SK-N-SH (cell line): ENCODE measurements around the gene HDLBP. TPM values are rescaled to one million over a fixed set of nuclear protein-coding genes. Genes with fewer than 3 reads are reported as not detected.
A peak's percentile ranks its signal among the peaks of the same experiment; 100 is the strongest.

Experiments
- CTCF ChIA-PET: fragments of 300-600, 350-600 bp; formaldehyde crosslinking; extraction: SDS; loops from one replicate; lab custom pipeline; 2021; lab: Yijun Ruan, JAX
- POLR2A ChIA-PET: fragments of 350-600 bp; sonication (Branson Sonifier 250); formaldehyde crosslinking; extraction: SDS; loops from one replicate; lab custom pipeline; 2020; ENCODE audit warnings: antibody characterized with exemption, inconsistent platforms; lab: Yijun Ruan, JAX
- DNase-seq: peaks from one replicate; pipeline ENCODE4 v3.0.0; 2012
- H2AFZ ChIP-seq: fragments of 200-600 bp; sonication (generic); 2 replicates; pipeline ENCODE4 v1.8.1; 2016; ENCODE audit warnings: antibody characterized with exemption, mild to moderate bottlenecking, low read depth
- H3F3A ChIP-seq: fragments of 200-600 bp; sonication (generic); replicated peaks from 2 replicates; pipeline ENCODE3; 2016; ENCODE audit warnings: antibody characterized with exemption, mild to moderate bottlenecking; ENCODE audit not compliant: insufficient read depth
- H3K27ac ChIP-seq, 2 experiments: fragments of 200-500 bp in 1 of 2; fragments of 200-600 bp in 1 of 2; sonication (Bioruptor generic) in 1 of 2; sonication (generic), shearing (Covaris generic) in 1 of 2; 2 replicates each; pipeline versions ENCODE4 v1.5.1 to v1.6.1; 2014 to 2016; ENCODE audit warnings: low read depth in 2 of 2, inconsistent platforms in 1 of 2, low read length in 1 of 2, mild to moderate bottlenecking in 1 of 2, mixed read lengths in 1 of 2
- H3K27me3 ChIP-seq: fragments of 200-600 bp; sonication (generic), shearing (Covaris generic); 2 replicates; pipeline ENCODE4 v1.6.1; 2016; ENCODE audit warnings: mixed run types; ENCODE audit not compliant: insufficient read depth
- H3K36me3 ChIP-seq, 2 experiments: fragments of 200-500 bp in 1 of 2; fragments of 200-600 bp in 1 of 2; sonication (Bioruptor generic) in 1 of 2; sonication (generic) in 1 of 2; replicated peaks in 1 of 2; 2 replicates each; pipeline versions ENCODE3 to v1.5.1; 2014 to 2016; ENCODE audit warnings: low read length in 1 of 2, mild to moderate bottlenecking in 1 of 2; ENCODE audit not compliant: insufficient read depth in 2 of 2, control insufficient read depth in 1 of 2
- H3K4me1 ChIP-seq, 2 experiments: fragments of 200-500 bp in 1 of 2; fragments of 200-600 bp in 1 of 2; sonication (Bioruptor generic) in 1 of 2; sonication (generic), shearing (Covaris generic) in 1 of 2; 2 replicates each; pipeline versions ENCODE4 v1.5.1 to v1.6.1; 2014 to 2016; ENCODE audit warnings: low read depth in 1 of 2, low read length in 1 of 2, mixed run types in 1 of 2; ENCODE audit not compliant: insufficient read depth in 2 of 2, control insufficient read depth in 1 of 2
- H3K4me2 ChIP-seq: fragments of 200-600 bp; sonication (generic), shearing (Covaris generic); 2 replicates; pipeline ENCODE4 v1.6.1; 2017; ENCODE audit warnings: mixed run types
- H3K4me3 ChIP-seq, 2 experiments: fragments of 200-500 bp in 1 of 2; fragments of 200-600 bp in 1 of 2; sonication (Bioruptor generic) in 1 of 2; sonication (generic), shearing (Covaris generic) in 1 of 2; 2 replicates each; pipeline versions ENCODE4 v1.5.1 to v1.8.1; 2014 to 2016; ENCODE audit warnings: low read depth in 2 of 2, inconsistent platforms in 1 of 2, low read length in 1 of 2, mild to moderate bottlenecking in 1 of 2, mixed read lengths in 1 of 2, moderate library complexity in 1 of 2
- H3K79me2 ChIP-seq: fragments of 200-600 bp; sonication (generic); 2 replicates; pipeline ENCODE4 v1.8.1; 2017; ENCODE audit warnings: mild to moderate bottlenecking; ENCODE audit not compliant: insufficient read depth
- H3K9ac ChIP-seq: fragments of 200-600 bp; sonication (generic); 2 replicates; pipeline ENCODE4 v1.6.1; 2017; ENCODE audit warnings: mixed run types
- H3K9me2 ChIP-seq: fragments of 200-600 bp; sonication (generic); 2 replicates; pipeline ENCODE4 v1.6.1; 2017; ENCODE audit warnings: mixed run types
- H3K9me3 ChIP-seq: fragments of 200-600 bp; sonication (generic); 2 replicates; pipeline ENCODE4 v1.6.1; 2017; ENCODE audit warnings: mixed run types, mild to moderate bottlenecking, moderate library complexity
- H4K20me1 ChIP-seq: fragments of 200-600 bp; sonication (generic); 2 replicates; pipeline ENCODE4 v1.6.1; 2017; ENCODE audit warnings: mild to moderate bottlenecking, mixed run types; ENCODE audit not compliant: insufficient read depth
- MXI1 ChIP-seq: IDR thresholded peaks from 2 replicates; pipeline ENCODE4 v1.6.1; 2012; ENCODE audit warnings: mild to moderate bottlenecking, low read depth, low read length, improper control_type of control experiment
- NFIC ChIP-seq: IDR thresholded peaks from 2 replicates; pipeline ENCODE4 v1.4.0; 2012; ENCODE audit warnings: borderline replicate concordance
- POLR2AphosphoS5 ChIP-seq: IDR thresholded peaks from 2 replicates; pipeline ENCODE4 v1.6.1; 2012; ENCODE audit warnings: low read depth, low read length
- RAD21 ChIP-seq: IDR thresholded peaks from 2 replicates; pipeline ENCODE4 v1.6.1; 2012; ENCODE audit warnings: mild to moderate bottlenecking, low read length
- RCOR1 ChIP-seq: fragments of 150-350 bp; IDR thresholded peaks from 2 replicates; pipeline ENCODE4 v1.6.1; 2017; ENCODE audit warnings: antibody characterized with exemption, low read length
- RFX5 ChIP-seq: IDR thresholded peaks from 2 replicates; pipeline ENCODE4 v1.6.1; 2012; ENCODE audit warnings: mild to moderate bottlenecking, improper control_type of control experiment, low read length
- RXRA ChIP-seq: IDR thresholded peaks from 2 replicates; pipeline ENCODE4 v1.4.0; 2012; ENCODE audit warnings: low read depth, mild to moderate bottlenecking, borderline replicate concordance
- SMC3 ChIP-seq: IDR thresholded peaks from 2 replicates; pipeline ENCODE4 v1.6.1; 2012; ENCODE audit warnings: low read depth, low read length, improper control_type of control experiment
- TAF1 ChIP-seq: IDR thresholded peaks from 2 replicates; pipeline ENCODE4 v1.6.1; 2012; ENCODE audit warnings: low read depth, mild to moderate bottlenecking, low read length, moderate library complexity, borderline replicate concordance
- WGBS: methylation state at CpG from one replicate; pipeline ENCODE4 v1.1.6; 2017; ENCODE audit warnings: low lambda C conversion rate; 5-methylcytosine and 5-hydroxymethylcytosine counted together
- polyA plus RNA-seq, 3 experiments: library from polyadenylated mRNA; depleted of rRNA; stranded (reverse); fragments of >200 nt; gene quantifications; 2 replicates each; pipeline ENCODE4 v1.2.3, GENCODE V29; 2012
- TF ChIP-seq, protein P1 (sequence below): fragments of 150-350 bp; IDR thresholded peaks from 2 replicates; pipeline ENCODE4 v1.6.1; 2017; ENCODE audit warnings: antibody characterized with exemption, low read length, low read depth, borderline replicate concordance
- TF ChIP-seq, protein P2 (sequence below): IDR thresholded peaks from 2 replicates; pipeline ENCODE4 v1.4.0; 2012; ENCODE audit warnings: low read depth
- TF ChIP-seq, protein P3 (sequence below): fragments of 200-600 bp; sonication (generic); IDR thresholded peaks from 2 replicates; pipeline ENCODE4 v1.6.1; 2017; ENCODE audit warnings: antibody characterized with exemption, mild to moderate bottlenecking, moderate library complexity
- TF ChIP-seq, protein P4 (sequence below): IDR thresholded peaks from 2 replicates; pipeline ENCODE4 v1.4.0; 2012; ENCODE audit warnings: low read depth, borderline replicate concordance
- TF ChIP-seq, protein P5 (sequence below): fragments of 150-350 bp; IDR thresholded peaks from 2 replicates; pipeline ENCODE4 v1.6.1; 2016; ENCODE audit warnings: mild to moderate bottlenecking, low read depth, low read length

Gene HDLBP
- polyA plus RNA-seq, 1 of the 3 experiments (the other 2 are of a cell fraction), result 263 TPM

- Histone ChIP-seq H3K36me3 (no peaks in the 10 kb centered on the region), H3K79me2 (no peaks in the 10 kb centered on the region), H3K4me3 (peak overlapping the region; percentile 55 to 65), H3K4me2 (peak overlapping the region; percentile 90), H3K27me3 (no peaks in the 10 kb centered on the region), H3K9ac (peak overlapping the region; percentile 55; the same call in 1 of the 2 replicates), H3K9me3 (no peaks in the 10 kb centered on the region), H3K9me2 (no peaks in the 10 kb centered on the region), H4K20me1 (no peaks in the 10 kb centered on the region), H3K27ac (no peak overlapping the region), H3F3A (peaks cover 15% of the 10 kb centered on the region)
- DNase-seq, result no peak
- ChIA-PET CTCF (interaction anchor here (0.9 to 1.7 kb wide), 9 partner anchors 12 to 397 kb away, joined by 3 to 8 read pairs (median 3); no protein-coding TSS in a partner anchor), POLR2A (interaction anchor here (0.8 kb wide), 1 partner anchor 70 kb away, joined by 3 read pairs; no protein-coding TSS in a partner anchor)
- WGBS, result 56% methylated on average over 4 of the region's 4 CpGs
- TF ChIP-seq RAD21, result no peak
- TF ChIP-seq, all 33 proteins: peak for 0
- peaks cover 10 to 12% of the 10 kb centered on the region in 2 experiments; a peak in 2 of 4 replicates for H3K4me1 ChIP-seq
- peak overlapping the region; percentile 26; the same call in 1 of the 2 replicates for H2AFZ ChIP-seq
Observed at GRCh38 chr2:241219030-241219382, 96.5 kb downstream of the HDLBP start.

DNA sequence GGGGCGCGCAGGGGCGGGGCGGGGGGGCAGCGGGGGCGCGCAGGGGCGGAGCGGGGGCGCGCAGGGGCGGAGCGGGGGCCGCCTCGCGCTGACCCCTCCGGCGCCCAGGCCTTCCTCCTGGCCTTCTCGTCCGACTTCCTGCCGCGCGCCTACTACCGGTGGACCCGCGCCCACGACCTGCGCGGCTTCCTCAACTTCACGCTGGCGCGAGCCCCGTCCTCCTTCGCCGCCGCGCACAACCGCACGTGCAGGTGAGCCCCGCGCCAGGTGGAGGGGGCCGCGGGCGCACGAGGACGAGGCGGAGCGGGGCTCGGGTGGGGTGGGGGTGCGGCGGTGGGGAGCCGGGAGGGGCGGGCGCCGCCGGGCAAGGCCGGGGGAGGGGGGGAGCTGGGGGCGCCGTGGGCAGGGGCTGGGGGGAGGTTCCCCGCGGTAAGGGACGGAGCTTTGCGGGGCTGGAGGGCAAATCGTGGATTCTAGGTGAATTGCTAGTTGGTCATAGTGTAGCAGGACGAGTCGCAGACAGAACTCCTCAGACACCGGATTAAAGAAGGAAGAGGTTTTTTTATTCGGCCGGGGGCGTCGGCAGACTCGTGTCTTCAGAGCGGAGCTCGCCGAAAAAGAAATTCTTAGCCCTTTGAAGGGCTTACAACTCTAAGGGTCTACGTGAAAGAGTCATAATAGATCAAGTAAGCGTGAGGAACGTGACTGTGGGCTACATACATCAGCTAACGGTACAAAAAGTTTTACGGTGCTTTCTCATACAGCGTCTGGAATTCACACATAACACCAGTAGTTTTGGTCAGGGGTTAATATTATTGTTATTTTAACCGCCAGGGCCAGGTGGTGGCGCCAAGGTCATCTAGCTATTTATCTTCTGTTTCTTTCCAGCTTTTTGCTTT is 97.1 kb downstream of the HDLBP start:
- under 1% methylated on average over 36 of the region's 83 CpGs for WGBS
- peak; percentile 88 for DNase-seq
- Histone ChIP-seq H3K9me2 (no peaks in the 10 kb centered on the region), H3K4me1 (peaks cover 5 to 6% of the 10 kb centered on the region in 2 experiments; a peak in 2 of 4 replicates), H3K9ac (peak overlapping the region; percentile 55; the same call in 1 of the 2 replicates), H3K4me3 (peak overlapping the region; percentile 55 to 65), H3K36me3 (no peaks in the 10 kb centered on the region), H3K79me2 (no peaks in the 10 kb centered on the region), H2AFZ (peak overlapping the region; percentile 26; the same call in 1 of the 2 replicates), H3K27ac (peak overlapping the region in 1 of 2 experiments; percentile 79; a peak in 3 of 4 replicates), H3K4me2 (peak overlapping the region; percentile 90)
- POLR2A ChIA-PET, result interaction anchor here (0.8 kb wide), 1 partner anchor 71 kb away, joined by 3 read pairs; no protein-coding TSS in a partner anchor
- CTCF ChIA-PET, result interaction anchor here (0.9 to 1.7 kb wide), 9 partner anchors 11 to 397 kb away, joined by 3 to 8 read pairs (median 3); no protein-coding TSS in a partner anchor
- TF ChIP-seq, protein P1, sequence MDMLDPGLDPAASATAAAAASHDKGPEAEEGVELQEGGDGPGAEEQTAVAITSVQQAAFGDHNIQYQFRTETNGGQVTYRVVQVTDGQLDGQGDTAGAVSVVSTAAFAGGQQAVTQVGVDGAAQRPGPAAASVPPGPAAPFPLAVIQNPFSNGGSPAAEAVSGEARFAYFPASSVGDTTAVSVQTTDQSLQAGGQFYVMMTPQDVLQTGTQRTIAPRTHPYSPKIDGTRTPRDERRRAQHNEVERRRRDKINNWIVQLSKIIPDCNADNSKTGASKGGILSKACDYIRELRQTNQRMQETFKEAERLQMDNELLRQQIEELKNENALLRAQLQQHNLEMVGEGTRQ, result no peak
- TF ChIP-seq, protein P2, sequence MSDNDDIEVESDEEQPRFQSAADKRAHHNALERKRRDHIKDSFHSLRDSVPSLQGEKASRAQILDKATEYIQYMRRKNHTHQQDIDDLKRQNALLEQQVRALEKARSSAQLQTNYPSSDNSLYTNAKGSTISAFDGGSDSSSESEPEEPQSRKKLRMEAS, result 0 out of 2 replicates have a peak, but pooled peaks have one; percentile 49
- peak; percentile 45 for TF ChIP-seq RAD21
- TF ChIP-seq RXRA, result no peak
- 0 out of 2 replicates have a peak, but pooled peaks have one; percentile 7 for TF ChIP-seq SMC3
- TF ChIP-seq TAF1, result no peak
- no peak for TF ChIP-seq RCOR1
- TF ChIP-seq, protein P3, sequence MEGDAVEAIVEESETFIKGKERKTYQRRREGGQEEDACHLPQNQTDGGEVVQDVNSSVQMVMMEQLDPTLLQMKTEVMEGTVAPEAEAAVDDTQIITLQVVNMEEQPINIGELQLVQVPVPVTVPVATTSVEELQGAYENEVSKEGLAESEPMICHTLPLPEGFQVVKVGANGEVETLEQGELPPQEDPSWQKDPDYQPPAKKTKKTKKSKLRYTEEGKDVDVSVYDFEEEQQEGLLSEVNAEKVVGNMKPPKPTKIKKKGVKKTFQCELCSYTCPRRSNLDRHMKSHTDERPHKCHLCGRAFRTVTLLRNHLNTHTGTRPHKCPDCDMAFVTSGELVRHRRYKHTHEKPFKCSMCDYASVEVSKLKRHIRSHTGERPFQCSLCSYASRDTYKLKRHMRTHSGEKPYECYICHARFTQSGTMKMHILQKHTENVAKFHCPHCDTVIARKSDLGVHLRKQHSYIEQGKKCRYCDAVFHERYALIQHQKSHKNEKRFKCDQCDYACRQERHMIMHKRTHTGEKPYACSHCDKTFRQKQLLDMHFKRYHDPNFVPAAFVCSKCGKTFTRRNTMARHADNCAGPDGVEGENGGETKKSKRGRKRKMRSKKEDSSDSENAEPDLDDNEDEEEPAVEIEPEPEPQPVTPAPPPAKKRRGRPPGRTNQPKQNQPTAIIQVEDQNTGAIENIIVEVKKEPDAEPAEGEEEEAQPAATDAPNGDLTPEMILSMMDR, result peak; percentile 26; the same call in 1 of the 2 replicates
- no peak for TF ChIP-seq RFX5
- no peak for TF ChIP-seq NFIC
- TF ChIP-seq POLR2AphosphoS5, result no peak
- TF ChIP-seq, protein P4, sequence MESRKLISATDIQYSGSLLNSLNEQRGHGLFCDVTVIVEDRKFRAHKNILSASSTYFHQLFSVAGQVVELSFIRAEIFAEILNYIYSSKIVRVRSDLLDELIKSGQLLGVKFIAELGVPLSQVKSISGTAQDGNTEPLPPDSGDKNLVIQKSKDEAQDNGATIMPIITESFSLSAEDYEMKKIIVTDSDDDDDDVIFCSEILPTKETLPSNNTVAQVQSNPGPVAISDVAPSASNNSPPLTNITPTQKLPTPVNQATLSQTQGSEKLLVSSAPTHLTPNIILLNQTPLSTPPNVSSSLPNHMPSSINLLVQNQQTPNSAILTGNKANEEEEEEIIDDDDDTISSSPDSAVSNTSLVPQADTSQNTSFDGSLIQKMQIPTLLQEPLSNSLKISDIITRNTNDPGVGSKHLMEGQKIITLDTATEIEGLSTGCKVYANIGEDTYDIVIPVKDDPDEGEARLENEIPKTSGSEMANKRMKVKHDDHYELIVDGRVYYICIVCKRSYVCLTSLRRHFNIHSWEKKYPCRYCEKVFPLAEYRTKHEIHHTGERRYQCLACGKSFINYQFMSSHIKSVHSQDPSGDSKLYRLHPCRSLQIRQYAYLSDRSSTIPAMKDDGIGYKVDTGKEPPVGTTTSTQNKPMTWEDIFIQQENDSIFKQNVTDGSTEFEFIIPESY, result no peak
- TF ChIP-seq, protein P5, sequence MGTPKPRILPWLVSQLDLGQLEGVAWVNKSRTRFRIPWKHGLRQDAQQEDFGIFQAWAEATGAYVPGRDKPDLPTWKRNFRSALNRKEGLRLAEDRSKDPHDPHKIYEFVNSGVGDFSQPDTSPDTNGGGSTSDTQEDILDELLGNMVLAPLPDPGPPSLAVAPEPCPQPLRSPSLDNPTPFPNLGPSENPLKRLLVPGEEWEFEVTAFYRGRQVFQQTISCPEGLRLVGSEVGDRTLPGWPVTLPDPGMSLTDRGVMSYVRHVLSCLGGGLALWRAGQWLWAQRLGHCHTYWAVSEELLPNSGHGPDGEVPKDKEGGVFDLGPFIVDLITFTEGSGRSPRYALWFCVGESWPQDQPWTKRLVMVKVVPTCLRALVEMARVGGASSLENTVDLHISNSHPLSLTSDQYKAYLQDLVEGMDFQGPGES, result no peak
- TF ChIP-seq MXI1, result no peak
- TF ChIP-seq, all 33 proteins: peak for 4
- Histone ChIP-seq H3K9me3 (no peaks in the 10 kb centered on the region), H3K27me3 (no peaks in the 10 kb centered on the region), H4K20me1 (no peaks in the 10 kb centered on the region), H3F3A (peaks cover 15% of the 10 kb centered on the region)
